GM20000 (cell line): ENCODE data around the gene PRPF6.

Experiments
- DNase-seq: peaks from one replicate; pipeline ENCODE4 v3.0.0; 2012; ENCODE audit warnings: low spot score
- TF ChIP-seq, protein P1 (sequence below): IDR thresholded peaks from 2 replicates; pipeline ENCODE4 v1.5.1; 2012; ENCODE audit warnings: mild to moderate bottlenecking, control low read depth; ENCODE audit errors: extremely low read depth, missing control alignments

The PRPF6 gene

DNA sequence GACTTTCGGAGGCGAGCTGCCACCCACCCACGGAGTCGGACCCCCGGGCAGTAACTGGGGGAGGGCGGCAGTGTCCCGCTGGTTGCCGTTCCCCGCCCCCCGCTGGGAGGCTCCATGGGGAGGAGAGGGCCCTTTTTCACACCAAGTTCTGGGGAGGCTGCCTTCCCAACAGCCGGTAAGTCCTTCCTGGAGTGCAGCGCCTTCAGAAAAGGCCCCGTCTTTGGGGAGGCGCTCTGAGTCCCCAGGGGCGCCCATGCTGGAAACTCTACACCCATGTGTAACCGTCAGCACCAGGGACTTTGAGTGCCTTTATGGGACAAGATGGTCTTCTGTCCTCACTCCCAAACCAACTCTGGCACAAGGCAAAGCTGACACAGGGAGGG is 68.9 kb downstream of the PRPF6 start:
- DNase-seq = no peak

DNA sequence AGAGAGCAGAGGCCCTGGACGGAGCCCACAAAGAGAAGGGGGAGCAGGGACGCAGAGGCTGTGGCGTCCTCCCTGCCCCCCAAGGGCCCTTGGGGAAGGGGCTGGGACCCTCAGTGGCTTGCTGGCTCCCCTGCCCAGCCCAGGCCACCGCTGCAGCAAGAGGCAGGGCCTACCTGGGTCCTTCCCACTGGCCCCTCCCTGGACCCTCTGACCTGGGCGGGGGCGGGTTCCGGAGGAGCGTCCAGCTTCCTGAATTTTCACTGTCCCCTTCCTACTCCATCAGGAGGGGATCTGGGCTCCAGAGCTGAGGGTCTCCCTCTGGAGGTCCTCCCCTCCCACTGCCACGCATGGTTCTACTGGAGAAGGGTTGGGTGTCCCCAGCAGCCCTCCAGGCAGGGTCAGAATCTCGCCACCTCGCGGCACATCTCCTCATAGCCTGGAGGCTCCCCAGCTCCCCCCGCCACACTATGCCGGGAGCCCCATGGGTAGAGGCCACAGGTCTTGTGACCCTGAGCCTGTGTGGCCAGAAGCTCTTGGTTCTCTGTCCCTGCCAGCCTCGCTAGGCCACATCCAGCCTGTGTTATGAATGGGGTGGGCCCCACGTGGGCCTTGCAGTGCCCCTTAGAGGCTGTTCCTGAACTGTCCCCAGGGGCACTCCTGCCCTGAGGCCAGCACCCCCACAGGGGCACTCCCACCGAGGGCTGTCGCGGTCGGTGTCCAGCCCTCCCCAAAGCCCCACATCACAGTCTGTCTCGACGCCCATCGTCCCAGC is 69.5 kb downstream of the PRPF6 start:
- TF ChIP-seq, protein P1, sequence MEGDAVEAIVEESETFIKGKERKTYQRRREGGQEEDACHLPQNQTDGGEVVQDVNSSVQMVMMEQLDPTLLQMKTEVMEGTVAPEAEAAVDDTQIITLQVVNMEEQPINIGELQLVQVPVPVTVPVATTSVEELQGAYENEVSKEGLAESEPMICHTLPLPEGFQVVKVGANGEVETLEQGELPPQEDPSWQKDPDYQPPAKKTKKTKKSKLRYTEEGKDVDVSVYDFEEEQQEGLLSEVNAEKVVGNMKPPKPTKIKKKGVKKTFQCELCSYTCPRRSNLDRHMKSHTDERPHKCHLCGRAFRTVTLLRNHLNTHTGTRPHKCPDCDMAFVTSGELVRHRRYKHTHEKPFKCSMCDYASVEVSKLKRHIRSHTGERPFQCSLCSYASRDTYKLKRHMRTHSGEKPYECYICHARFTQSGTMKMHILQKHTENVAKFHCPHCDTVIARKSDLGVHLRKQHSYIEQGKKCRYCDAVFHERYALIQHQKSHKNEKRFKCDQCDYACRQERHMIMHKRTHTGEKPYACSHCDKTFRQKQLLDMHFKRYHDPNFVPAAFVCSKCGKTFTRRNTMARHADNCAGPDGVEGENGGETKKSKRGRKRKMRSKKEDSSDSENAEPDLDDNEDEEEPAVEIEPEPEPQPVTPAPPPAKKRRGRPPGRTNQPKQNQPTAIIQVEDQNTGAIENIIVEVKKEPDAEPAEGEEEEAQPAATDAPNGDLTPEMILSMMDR = no peak
- DNase-seq = no peak

More for the DNA sequence above, 68.9 kb downstream of the PRPF6 start:
- TF ChIP-seq, protein P1 = no peak

DNA sequence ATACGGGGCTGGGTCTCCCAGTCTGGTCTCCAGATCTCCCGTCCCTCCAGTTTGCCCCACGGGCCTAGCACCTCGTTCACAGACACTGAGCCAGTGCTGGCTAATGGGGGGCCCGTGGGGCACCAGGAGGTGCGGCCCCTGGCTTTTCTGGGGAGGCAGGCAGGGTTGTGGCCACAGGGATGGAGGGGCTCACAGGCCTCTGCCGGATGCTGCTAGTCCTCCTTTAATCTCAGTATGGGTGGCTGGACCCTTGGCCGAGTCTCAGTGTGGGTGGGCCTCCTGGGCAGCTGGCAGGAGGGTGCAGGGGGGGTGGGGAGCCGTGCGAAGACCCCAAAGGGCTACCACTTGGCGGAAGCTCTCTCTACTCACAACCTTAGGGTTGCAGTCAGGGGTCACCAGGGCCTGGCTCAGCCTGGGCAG is 70.1 kb downstream of the PRPF6 start:
- TF ChIP-seq, protein P1 = no peak
- DNase-seq = no peak

DNA sequence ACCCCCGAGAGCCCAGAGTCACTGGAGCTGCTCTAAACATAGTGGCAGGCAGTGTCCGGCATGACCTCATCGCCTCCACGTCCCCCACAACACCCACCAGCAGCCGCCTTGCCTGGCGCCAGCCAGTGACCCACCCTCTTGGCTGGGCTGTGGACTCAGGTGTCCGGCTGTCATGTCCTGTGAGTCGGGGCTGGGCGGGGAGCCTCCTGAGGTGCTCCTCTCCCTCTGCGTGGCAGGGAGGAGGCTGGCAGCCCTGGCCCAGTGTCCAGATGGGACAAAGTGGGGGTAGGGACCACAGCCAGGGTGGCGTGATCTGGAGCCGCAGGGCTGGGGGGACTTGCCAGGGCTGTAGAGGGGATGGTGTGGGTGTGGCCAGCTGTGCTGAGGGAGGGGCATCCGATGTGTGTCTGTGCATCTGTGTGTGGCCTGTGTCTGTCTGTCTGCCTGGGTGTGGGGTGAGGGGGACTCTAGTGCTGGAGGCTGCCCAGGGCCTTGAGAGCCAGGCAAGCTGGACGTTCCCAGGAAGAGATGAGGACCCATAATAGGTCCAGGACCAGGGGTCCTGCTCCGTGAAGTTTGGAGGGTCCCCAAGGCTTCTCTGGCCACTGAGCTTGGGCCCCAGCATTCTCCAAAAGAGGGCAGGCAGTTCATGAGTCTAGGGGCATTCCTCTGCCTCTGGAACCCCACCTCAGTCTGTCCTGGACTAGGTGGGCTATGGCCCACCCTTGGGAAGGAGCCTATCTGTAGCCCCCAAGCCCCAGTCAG is 70.8 kb downstream of the PRPF6 start:
- TF ChIP-seq, protein P1 = no peak

DNA sequence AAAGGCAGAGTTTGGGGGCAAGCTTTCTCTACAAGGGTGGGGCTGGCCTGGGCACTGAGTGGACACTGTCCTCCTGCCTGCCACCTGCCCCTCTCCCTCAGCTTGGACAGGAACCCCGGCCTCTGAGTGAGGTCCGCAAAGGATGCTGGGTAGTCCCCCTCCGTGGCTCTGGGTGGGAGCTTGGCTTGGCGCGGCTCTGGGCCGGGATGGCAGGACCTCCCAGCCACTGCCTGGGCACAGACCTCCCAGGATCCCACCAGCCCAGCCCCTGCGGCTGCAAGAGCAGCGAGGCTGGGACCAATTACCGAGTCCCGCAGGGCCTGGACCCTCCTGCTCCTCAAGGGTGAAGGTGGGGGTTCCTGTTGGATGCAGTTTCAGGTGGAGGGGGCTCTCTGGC is 71.4 kb downstream of the PRPF6 start:
- TF ChIP-seq, protein P1 = no peak
- DNase-seq = no peak

More for the DNA sequence above, 70.8 kb downstream of the PRPF6 start:
- DNase-seq = no peak

DNA sequence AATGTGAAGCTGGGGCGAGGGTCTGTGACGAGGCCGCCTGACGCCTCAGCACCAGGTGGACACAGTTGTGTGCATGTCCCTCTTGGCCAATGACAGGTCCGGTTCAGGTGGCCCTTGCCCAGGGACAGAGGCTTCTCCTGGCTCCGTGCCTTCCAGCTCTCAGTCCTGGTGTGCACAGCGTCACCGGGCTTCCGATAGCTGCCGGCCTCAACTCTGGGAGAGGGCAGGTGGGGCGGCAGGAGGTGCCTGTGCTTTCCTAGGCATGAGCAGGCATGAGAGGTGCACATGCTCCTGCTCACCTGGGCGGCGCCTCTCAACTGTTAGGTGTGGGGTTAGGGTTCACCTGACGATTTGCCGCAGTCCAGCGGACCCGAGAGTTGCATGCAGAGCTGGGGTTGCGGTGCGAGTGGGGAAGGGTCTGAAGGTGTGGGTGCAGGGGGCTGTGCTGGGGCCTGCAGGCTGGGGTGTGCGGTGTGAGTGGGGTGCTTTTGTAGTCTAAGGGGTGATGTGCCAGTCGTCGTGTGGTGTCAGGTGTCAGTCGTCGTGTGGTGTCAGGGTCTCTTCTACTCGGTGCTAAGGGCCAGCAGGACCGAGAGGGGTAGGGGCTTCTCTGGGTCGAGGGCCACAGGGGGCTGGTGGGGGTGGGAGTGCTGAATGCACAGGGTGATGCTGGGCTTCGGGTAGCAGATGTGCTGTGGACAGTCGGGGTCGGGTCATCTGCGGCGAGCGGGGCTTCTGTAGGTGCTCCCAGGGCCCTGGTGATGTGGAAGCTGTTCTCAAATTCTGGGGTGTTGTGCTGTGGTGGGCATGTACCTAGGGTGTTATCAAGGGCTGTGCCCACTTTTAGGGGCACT is 72.3 kb downstream of the PRPF6 start:
- DNase-seq = no peak
- TF ChIP-seq, protein P1 = no peak
